HG02759 (cell line): ENCODE data around the gene FER.

Experiments
- ATAC-seq: cut with Tn5 transposase; IDR thresholded peaks from one replicate; pipeline ENCODE4 v1.9.1; 2021; ENCODE audit warnings: mild to moderate bottlenecking, moderate library complexity; ENCODE audit not compliant: unreplicated experiment

Gene FER

GRCh38 chr5:109168151-109168550, 420.5 kb downstream of the FER start:
- ATAC-seq = no peak

- no peak for ATAC-seq
These were observed 423.1 kb downstream of the FER start for GRCh38 chr5:109170629-109171350.

- peak; percentile 83 for ATAC-seq
These were observed 423.9 kb downstream of the FER start for GRCh38 chr5:109171437-109172073.

GRCh38 chr5:109173036-109173794, 425.5 kb downstream of the FER start:
- ATAC-seq = no peak

GRCh38 chr5:109177227-109177626, 429.5 kb downstream of the FER start:
- ATAC-seq = no peak

GRCh38 chr5:109177782-109178181, 430.1 kb downstream of the FER start:
- no peak for ATAC-seq

- ATAC-seq = no peak
These were observed 433.0 kb downstream of the FER start for GRCh38 chr5:109180668-109181067.

GRCh38 chr5:109186759-109187158, 439.1 kb downstream of the FER start:
- ATAC-seq = no peak

- peak; percentile 77 for ATAC-seq
These were observed 443.5 kb downstream of the FER start for GRCh38 chr5:109191153-109191558.

GRCh38 chr5:109192027-109192426, 444.3 kb downstream of the FER start:
- ATAC-seq = no peak

- no peak for ATAC-seq
These were observed 445.0 kb downstream of the FER start for GRCh38 chr5:109192555-109193281.

- no peak for ATAC-seq
These were observed 448.0 kb downstream of the FER start for GRCh38 chr5:109195667-109196066.

- ATAC-seq = no peak
These were observed 448.6 kb downstream of the FER start for GRCh38 chr5:109196087-109196822.

- ATAC-seq = no peak
These were observed 449.1 kb downstream of the FER start for GRCh38 chr5:109196823-109197160.

GRCh38 chr5:109199289-109199688, 451.6 kb downstream of the FER start:
- ATAC-seq = no peak

- ATAC-seq = no peak
These were observed 452.3 kb downstream of the FER start for GRCh38 chr5:109199799-109200620.

GRCh38 chr5:109215040-109215439, 467.3 kb downstream of the FER start:
- ATAC-seq = no peak

- no peak for ATAC-seq
These were observed 471.1 kb downstream of the FER start for GRCh38 chr5:109218818-109219217.

GRCh38 chr5:109223531-109223930, 475.8 kb downstream of the FER start:
- ATAC-seq = no peak
